Activated T-cell treated with anti-CD3 and anti-CD28 coated beads, Interleukin-2, amount 50 U/mL, for 1 hour (primary cell): Measurements from ENCODE around the gene SOD3.

Experiments
- DNase-seq: peaks from one replicate; pipeline ENCODE4 v3.0.0-alpha.2; 2020

Gene SOD3, protein sequence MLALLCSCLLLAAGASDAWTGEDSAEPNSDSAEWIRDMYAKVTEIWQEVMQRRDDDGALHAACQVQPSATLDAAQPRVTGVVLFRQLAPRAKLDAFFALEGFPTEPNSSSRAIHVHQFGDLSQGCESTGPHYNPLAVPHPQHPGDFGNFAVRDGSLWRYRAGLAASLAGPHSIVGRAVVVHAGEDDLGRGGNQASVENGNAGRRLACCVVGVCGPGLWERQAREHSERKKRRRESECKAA

DNA sequence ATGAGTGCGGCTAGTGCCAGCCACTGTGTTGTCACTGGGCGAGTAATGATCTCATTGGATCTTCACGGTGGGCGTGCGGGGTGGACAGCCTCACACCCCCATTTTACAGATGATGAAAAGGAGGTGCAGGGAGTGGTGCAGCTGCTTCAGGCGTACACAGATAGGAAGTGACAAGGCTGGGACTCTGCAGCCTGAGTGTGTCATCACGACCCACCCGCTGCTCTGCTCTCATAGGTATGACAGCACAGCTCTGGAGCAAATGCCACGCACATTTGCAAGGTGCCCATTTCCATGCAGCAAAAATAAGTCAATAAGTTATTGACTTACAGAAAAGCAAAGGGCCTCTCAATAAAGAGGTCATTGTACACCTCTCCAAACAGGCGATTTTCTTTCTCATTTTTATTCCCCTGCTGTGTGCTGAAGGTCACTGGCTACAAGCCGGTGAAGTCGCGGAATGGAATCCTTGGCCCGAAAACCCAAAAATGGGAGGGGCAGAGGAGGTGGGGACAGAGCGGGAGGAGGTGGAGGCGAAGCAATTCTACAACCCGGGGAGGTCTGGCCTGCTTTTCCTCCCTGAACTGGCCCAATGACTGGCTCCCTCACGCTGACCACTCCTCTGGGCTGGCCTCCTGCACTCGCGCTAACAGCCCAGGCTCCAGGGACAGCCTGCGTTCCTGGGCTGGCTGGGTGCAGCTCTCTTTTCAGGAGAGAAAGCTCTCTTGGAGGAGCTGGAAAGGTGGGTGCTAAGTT is at the start of gene SOD3:
Gene SOD3 (plus strand): TSS at position 658 of the 750 bp plus-strand sequence. CDS start 3,949 bp downstream, outside the sequence.
- no peak for DNase-seq

DNA sequence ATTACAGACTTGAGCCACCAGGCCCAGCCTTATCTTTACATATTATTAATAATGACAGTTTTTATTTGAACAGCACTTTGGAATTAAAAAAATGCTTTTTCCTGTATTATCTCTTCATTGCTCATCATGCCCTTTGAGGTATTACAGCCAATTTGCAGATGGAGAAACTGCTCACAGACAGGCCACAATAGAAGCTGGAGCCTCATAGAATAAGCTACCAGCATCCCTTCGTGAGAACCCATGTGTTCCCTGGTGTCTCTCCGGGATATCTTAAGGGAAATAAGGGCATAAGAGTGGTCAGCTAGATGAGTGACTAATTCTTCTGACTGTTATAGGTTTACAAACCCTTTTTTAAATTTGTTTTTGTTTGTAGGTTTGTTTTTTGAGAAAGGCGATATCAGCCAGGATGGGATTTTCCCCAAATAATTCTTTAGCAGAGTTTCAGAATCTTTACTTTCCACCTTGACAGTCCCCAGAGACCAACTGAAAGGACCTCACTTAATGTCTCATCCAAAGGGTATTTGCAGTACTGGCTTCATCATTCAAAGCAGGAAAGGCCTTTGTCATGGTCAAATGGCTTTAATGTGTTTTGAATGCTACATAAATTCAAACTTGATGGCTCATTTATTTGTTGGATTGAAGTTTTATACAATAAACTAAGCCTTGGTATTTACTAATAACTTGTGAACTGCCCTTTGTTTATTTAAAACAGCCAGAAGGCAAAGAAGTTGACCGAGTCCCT is 48.0 kb upstream of the SOD3 start:
- DNase-seq, result no peak

DNA sequence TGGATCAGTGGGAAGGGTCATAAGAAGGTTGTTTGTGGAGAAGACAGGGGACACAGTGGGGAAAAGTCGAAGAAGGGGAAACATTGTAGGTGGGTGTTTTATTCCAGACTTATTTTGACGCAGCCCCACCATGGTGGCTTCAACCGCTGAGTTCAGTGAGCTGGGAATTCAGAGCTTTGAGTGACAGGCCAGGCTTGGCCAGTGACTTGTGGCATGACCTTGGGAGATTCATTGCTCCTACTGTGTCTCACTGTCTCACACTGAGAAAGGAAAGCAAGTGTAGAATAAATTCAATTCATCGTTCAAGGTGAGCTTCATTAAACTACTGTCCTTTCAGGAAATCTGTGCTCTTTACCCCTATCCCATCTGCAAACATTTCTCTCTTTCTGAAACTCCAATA is 47.4 kb upstream of the SOD3 start:
- no peak for DNase-seq

DNA sequence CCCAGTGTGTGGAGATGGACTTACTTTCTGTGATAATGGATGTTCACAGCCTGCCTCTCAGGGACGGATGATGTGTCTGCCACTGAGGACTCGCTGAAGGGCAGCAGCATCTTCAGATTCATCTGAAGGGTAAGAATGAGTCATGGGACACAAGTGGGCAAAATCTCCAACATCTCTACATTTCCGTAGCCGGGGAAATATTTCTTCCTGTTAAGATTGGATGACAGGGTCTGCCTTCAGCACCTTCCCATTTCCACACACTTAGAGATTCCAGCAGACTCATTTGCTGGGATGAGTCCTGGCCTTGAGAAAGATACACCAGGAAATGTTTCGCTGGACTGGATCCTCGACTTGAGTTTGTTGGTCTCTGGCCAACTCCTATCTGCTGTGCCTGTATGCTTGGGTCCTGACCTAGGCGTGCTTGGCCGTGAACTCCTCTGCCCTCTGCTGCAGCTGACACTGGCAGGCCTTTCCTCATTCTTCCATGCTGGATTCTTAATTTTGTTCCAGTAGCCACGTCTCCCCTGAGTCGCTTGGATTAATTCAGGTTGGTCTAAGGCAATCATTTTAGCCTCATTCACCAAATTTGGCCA is 46.5 kb upstream of the SOD3 start:
- no peak for DNase-seq

DNA sequence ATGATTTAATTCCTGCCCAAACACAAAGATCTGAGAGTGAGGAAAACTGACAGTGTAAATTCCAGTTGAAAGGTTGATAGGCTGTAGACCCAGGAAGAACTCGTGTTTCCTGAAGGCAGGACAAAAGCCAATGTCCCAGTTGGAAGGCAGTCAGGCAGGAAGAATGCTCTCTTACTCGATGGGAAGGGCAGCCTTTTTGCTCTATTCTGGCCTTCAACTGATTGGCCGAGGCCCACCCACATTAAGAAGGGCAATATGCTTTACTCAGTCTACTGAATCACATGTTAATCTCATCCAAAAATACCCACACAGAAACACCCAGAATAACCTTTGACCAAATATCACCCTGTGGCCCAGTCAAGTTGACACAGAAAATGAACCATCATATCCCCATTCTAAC is 45.3 kb upstream of the SOD3 start:
- DNase-seq, result no peak

DNA sequence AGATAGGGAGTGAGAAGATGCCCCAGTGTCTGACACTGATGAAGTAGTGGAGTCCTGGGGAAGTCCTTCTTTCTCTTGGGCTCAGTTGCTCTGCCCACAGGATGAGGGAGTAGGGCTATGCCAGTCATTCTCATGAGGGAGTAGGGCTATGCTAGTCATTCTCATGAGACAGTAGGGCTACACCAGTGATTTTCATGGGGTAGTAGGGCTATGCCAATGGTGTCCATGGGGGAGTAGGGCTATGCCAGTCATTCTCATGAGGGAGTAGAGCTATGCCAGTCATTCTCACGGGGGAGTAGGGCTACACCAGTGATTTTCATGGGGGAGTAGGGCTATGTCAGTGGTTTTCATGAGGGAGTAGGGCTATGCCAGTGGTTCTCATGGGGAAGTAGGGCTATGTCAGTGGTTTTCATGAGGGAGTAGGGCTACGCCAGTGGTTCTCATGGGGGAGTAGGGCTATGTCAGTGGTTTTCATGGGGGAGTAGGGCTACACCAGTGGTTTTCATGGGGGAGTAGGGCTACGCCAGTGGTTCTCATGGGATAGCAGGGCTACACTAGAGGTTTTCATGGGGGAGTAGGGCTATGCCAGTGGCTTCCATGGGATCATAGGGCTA is 43.3 kb upstream of the SOD3 start:
- DNase-seq, result no peak

DNA sequence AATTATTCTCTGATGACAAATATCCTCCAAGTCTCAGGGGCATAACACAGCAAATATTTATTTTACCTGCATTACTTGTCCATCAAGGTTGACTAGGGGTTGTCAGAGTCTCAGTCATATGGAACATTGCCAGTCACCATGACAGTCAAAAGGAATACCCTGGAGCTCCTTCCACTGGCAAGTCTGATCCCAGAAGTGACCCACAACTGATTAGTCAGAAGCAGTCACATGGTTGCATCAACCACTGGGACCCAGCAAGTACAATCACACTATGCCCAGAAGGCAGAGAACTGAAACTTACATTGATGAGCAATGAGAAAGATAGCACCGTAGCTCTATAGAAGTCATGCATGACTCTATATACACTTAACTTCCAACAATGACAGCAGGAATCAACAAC is 41.9 kb upstream of the SOD3 start:
- DNase-seq, result no peak

DNA sequence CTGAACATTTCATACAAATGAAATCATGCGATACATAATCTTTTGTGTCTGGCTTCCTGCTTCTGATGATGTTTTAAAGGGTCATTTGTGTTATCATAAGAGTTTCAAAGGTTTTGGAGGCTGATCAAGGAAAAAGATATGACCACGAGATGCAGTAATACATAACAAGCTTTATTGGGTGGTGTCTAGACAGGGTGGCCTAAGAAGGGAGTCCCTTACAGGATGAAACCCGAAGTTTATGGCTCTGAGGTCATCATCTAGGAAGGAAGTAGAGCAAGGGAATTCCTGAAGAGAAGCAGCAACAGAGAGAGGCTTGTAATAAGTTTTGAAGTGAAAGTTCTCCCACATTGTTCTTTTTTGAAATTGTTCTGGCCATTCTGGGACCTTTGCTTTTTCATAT is 40.8 kb upstream of the SOD3 start:
- DNase-seq, result no peak

DNA sequence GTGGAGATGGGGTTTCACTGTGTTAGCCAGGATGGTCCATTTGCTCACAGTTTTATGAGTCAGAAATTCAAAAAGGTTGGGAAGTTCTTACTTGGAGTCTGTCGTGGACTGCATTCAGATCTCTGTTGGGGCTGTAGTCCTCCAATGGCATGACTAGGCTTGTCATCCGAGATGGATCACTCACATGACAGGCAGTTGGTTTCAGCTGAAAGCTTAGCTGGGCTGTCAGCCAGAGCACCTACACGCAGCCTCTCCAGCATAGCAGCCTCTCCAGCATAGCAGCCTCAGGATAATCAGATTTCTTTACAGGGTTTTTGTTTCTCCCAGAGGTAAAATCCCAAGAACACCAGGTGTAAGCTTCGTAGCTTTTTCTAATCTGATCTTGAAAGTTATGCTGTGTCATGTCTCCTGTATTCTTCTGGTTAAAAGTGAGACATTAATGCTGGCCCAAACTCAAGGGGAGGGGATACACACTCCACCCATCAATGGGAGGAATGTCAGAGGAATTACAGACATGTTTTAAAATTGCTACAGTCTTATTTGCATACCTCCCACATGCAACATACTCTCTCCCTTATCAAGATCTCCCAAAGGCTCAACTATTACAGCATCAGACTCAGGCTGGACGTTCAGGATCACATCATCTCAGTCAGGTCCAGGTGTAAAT is 31.6 kb upstream of the SOD3 start:
- DNase-seq, result no peak

DNA sequence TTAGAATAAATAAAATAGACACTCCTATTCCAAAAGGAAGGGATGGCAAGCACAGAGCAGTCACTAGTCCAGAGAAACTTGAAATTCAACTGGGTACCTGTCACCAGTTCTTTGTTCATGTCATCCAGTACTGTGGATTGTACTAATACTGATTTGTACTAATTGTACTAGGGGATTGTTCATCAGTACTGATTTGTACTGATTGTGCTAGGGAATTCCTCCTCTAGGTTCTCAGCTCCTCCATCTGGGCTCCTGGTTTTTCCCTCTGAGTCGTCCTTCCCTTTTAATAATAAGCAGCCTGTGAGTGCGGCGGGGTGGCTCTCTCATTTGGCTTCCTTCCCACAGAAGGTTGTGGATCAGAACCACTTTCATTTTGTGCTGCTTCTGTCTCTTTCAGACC is 31.0 kb upstream of the SOD3 start:
- no peak for DNase-seq

DNA sequence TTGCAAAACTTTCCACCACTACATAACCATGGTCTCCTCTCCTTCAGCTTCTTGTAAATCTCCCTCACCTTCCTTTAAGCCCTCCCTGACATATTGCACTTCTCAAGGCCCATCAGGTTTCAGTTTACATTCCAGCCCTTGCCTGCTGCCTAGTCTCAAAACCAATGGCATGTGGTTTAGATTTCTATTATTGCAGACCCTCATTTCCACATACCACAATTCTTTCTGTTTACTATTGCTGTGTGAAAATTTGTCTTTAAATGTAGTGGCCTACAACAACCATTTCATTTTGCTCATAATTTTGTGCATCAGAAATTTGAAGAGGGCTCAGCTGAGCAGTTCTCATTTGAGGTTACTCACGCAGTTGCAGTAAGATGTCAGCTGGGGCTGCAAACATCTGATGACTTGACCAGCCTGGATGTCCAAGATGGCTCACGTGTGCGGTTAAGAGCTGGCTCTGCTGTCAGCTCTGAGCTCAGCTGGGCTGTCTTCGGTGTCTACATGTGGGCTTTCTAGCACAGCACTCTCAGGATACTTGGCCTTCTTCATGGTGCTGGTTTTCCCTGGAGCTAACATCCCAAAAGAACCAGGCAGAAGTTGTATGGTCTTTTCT is 29.9 kb upstream of the SOD3 start:
- DNase-seq, result no peak

DNA sequence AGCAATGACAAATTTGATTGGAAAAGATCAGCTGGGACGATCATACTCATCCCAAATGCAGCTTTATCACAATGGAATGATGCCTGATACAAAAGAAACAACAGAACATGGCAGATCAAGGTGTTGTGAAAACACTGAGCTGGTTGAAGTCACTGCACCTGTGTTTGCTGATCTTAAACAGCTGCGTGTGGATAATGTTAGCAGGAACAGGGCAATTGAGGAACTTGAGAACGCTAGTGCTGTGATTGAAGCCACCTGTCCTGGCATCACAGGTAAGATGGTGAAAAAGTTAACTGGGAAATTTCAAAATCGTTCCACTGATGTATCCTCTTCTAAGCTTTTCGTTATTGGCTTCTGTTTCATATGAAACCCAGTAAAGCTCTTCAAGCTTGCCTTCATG is 27.4 kb upstream of the SOD3 start:
- no peak for DNase-seq

DNA sequence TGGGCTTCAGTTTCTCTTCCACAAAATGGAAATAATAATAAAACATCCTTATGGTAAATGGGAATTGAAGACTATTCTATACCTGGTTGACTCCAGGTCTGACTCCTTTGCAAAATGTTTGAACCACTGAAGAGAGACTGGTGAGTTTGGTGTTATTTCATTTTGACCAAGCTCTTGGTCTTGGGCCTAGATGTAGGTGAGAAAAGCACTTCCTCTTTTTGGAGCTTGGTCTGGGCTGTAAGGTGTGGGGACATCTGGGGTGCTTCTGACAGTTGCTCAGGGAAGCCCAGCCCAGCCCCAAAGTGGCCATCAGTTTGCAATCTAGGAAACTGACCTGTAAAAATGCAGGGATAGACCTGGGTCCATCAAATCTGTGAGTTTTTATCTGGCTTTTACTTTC is 26.8 kb upstream of the SOD3 start:
- no peak for DNase-seq

DNA sequence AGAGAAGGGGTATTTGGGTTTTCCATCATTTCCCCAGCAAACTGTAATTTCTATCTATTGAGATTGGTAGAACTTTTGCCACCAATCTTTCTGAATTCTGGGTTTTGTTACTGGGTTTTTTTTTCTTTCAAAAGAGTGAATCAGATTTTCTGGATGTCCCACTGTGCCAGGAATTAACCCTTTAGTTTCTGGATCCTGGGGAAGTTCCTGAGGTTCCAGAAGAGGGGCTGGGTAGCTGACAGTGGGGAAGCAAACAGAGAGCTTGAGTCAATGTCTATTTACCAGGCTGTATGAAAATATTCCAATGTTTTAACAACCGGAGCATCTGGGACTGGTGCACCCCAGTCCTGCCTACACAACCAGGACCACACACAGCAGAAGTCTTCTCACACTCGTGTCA is 25.8 kb upstream of the SOD3 start:
- no peak for DNase-seq

DNA sequence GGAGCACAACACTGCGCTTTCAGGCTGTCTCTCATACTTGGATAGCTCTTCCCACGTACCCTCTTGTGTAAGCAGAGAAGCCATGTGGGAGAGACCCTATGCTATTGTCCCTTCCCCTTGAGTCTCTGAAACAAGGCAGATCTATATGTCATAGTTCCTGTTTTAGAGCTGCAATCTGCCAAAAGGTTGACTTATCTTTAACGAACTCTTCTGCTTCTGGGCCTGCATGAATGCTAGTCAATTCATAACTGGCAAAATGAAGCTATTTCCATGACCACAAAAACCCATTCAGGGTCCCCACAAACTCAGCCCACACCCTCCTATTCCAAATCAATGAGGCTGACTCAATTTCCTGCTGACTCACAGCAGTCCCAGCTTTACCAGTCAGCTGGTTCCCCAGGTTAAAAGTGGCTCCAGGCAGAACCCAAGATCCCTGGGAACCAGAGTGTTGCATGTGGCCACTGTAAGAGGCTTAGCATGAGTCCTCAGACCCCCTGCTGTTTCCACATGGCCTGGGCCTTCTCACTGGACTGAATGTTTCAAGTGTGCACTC is 25.3 kb upstream of the SOD3 start:
- DNase-seq, result no peak

DNA sequence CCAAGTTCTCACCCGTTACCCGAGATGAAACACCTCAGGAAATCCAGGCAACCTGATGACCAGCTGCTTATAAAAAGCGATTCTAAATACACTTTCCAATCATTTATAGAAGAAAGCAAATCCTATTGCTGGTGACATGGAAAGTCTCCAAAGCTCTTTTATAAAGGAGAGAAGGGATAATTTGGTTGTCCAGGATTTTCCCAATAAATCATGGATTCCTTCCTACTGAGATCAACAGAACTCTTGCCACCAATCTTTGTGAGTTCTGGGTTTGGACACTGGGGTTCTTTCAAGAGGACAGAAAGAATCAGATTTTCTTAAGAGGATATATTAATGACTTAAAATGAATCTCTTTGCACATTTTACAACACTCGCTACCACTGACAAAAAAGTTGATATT is 24.7 kb upstream of the SOD3 start:
- no peak for DNase-seq

DNA sequence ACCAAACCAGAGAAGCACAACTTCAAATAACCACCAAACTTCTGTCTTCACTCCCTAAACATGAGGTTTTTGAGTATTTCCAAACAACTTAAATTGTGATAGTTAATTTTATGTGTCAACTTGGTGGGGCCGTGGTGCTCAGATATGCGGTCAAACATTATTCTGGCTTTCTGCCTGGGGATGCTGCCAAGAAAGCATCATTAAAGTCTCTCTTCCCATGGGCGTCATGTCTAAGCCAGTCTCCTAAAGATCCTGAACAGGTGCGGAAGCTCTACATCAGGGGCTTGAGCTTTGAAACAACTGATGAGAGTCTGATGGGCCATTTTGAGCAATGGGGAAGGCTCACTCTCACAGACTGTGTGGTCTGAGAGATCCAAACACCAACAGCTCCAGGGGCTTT is 24.1 kb upstream of the SOD3 start:
- DNase-seq, result no peak

DNA sequence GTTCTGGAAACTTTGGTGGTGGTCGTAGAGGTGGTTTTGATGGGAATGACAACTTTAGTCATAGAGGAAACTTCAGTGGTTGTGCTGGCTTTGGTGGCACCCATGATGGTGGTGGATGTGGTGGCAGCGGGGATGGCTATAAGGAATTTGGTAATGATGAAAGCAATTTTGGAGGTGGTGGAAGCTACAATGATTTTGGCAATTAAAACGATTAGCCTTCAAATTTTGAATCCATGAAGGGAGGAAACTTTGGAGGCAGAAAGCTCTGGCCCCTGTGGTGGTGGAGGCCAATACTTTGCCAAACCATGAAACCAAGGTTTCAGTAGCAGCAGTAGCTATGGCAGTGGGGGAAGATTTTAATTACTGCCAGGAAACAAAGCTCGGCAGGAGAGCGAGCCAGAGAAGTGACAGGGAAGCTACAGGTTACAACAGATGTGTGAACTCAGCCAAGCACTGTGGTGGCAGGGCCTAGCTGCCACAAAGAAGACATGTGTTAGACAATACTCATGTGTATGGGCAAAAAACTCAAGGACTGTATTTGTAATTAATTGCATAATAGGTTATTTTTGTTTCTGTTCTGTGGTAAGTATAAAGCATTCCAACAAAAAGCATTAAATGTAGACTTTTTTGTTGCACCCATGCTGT is 23.2 kb upstream of the SOD3 start:
- DNase-seq, result no peak

DNA sequence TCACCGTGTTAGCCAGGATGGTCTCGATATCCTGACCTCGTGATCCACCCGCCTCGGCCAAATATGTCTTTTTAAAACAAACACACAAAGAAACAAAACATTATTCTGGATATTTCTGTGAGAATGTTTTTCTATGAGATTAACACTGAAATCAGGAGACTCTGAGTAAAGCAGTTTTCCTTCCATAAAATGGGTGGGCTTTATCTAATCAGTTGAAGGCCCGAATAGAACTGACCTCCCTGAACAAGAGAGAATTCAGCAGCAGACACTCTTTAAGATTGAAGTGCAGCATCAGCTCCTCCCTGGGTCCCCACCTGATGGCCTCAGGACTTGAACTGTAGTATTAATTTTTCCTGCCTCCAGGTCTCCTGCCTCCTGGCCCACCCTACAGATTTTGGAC is 22.4 kb upstream of the SOD3 start:
- no peak for DNase-seq

DNA sequence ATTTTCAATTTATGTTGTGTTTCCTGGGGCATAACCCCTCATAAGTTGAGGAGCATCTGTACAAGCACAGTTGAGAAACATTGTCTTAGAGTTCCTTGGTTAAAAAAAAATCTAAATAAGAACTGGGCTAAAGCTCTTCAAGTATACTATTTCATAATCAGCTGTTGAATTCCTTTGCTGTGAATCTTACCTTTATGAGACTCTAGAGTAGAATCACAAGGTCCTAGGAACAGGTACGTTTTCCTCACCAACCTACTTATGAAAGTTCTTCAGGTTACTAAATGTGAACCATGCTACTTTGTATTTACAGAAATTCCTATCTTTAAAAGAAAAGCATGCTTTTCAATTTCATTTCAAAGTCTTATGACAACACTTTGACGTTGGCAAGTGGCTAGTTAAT is 20.9 kb upstream of the SOD3 start:
- DNase-seq, result no peak

DNA sequence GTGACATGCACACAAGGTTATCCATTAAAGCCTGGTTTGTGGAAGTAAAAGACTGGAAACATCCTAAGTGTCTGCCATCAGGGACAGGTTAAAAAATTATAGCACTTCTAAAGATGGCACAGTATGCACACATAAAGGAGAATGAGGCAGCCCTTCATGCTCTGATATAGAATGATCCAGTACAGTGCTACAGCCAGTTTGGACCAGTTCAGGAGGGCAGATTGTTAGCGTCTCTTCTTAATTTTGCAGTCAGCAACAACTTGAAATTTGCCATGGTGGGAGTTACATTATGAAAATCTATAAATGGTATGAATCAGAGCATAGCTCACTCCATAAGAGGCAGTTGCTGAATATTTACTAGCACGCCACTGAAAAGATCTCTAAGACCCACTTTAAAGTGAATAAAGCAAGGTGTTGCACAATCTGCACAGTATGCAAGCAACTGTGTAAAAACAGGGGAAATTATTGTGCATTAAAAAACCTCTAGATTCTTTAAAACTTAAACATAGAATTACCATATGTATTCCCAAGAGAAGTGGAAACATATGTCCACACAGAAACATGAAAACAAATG is 20.3 kb upstream of the SOD3 start:
- no peak for DNase-seq
